ENCODE measurements around the gene SLC19A3. TPM values are rescaled to one million over a fixed set of nuclear protein-coding genes. Genes with fewer than 3 reads are reported as not detected.

Gene SLC19A3
- total RNA-seq, 1 experiment from 2014 or later: 2.3 TPM

DNA sequence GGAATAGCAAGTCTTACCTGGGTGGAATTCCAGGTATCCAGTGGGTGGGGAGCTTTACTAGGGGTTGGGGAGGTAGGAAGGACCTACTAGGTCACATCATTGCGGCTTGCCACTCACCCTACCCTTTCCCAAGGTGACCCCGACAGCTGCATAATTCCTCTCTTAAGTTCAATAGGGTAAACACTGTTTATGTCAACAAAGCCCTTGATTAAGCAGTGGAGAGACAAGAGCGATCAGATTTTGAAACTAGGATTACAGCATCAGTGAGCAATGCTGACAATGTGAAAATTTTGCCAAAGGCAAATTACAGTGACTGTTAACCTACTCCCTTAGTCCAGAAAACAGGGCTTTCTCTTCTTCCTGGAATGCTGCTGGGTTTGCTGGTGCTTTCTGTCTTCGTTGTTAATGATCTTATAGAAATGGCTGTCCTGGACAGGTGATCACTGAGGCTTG lies 14.5 kb downstream of the SLC19A3 start:
- DNase-seq: no peak
- Histone ChIP-seq H3K56ac (ENCODE audit: insufficient read length, low read depth, low read length) (no peak overlapping the region), H3K27ac (ENCODE audit: insufficient read length, low read depth, low read length) (no peak overlapping the region), H2AK5ac (ENCODE audit: insufficient read length, low read length) (no peak overlapping the region), H4K8ac (replicated peaks; ENCODE audit: insufficient read length, low read depth, low read length) (no peak overlapping the region), H3K79me2 (ENCODE audit: insufficient read depth, low read length) (no peaks in the 10 kb centered on the region), H3T11ph (ENCODE audit: low read length) (no peak overlapping the region), H4K5ac (ENCODE audit: insufficient read length, low read depth, low read length) (no peak overlapping the region), H4K91ac (ENCODE audit: insufficient read length, low read depth, low read length) (no peak overlapping the region), H3K9me3 (ENCODE audit: control insufficient read depth, low read depth, low read length) (no peaks in the 10 kb centered on the region), H2BK12ac (ENCODE audit: insufficient read length, low read depth, low read length) (no peak overlapping the region), H3K4me2 (ENCODE audit: insufficient read depth, insufficient read length, low read length) (no peak overlapping the region), H2BK5ac (ENCODE audit: insufficient read length, low read length) (no peak overlapping the region), H3K79me1 (ENCODE audit: insufficient read depth, low read depth, low read length, poor library complexity, severe bottlenecking) (no peaks in the 10 kb centered on the region), H3K9ac (ENCODE audit: extremely low read depth, insufficient read length, low read length) (no peak overlapping the region), H3K4me1 (ENCODE audit: insufficient read depth, low read length) (no peaks in the 10 kb centered on the region), H3K23ac (ENCODE audit: insufficient read length, low read depth, low read length) (no peak overlapping the region), H2BK120ac (ENCODE audit: low read depth, low read length, poor library complexity, severe bottlenecking) (no peak overlapping the region), H4K20me1 (ENCODE audit: control insufficient read depth, insufficient read depth, insufficient read length) (no peaks in the 10 kb centered on the region), H3K27me3 (ENCODE audit: insufficient read depth, low read length) (no peaks in the 10 kb centered on the region), H3K18ac (ENCODE audit: insufficient read length, low read depth, low read length) (no peak overlapping the region), H3K14ac (ENCODE audit: insufficient read depth, low read length) (no peak overlapping the region), H3K23me2 (ENCODE audit: insufficient read length, low read depth, low read length, poor library complexity, severe bottlenecking) (no peaks in the 10 kb centered on the region), H2AFZ (ENCODE audit: low read length) (no peak overlapping the region), H3K4ac (ENCODE audit: low read depth, low read length) (no peak overlapping the region), H2BK20ac (ENCODE audit: low read depth, low read length, poor library complexity, severe bottlenecking) (no peak overlapping the region), H2BK15ac (ENCODE audit: low read depth, low read length) (no peak overlapping the region)
- Mint-ChIP-seq H3K9me3 (no peaks in the 10 kb centered on the region; a peak in 1 of 5 replicates), H3K36me3 (ENCODE audit: insufficient read depth in 1 of 3, low read depth in 3 of 3) (peaks cover 0 to 8% (median 5%) of the 10 kb centered on the region in 3 experiments; a peak in 5 of 7 replicates), H3K4me1 (peaks cover 0 to 8% of the 10 kb centered on the region in 2 experiments; a peak in 2 of 4 replicates), H3K27ac (no peak overlapping the region; a peak in 2 of 7 replicates), H3K27me3 (ENCODE audit: low read depth) (no peaks in the 10 kb centered on the region), H3K4me3 (no peak overlapping the region)
- no CpG with 5 or more reads among the region's 4 CpGs for WGBS (ENCODE audit: extremely low coverage, insufficient read length, low lambda C conversion rate)
- TF ChIP-seq CTCF (conservative IDR thresholded peaks at IDR 0.05): no peak

All from H9 (cell line).